Omental fat pad (tissue), 4 donors: ENCODE data around the gene MACROD2. TPM values are rescaled to one million over a fixed set of nuclear protein-coding genes. Genes with fewer than 3 reads are reported as not detected.
"Not testable (repeated sequence)": the region's sequence is repeated elsewhere in the genome, so short reads cannot be mapped to it uniquely, and the experiment has no call there.

Source experiments
- ATAC-seq: fragments of 150-250 bp; one replicate; pipeline ENCODE4 v1.9.1; 2016; ENCODE audit warnings: mild to moderate bottlenecking, moderate library complexity; ENCODE audit not compliant: low FRiP score
- DNase-seq: peaks from one replicate; pipeline ENCODE4 v3.0.0-alpha.2; 2019; ENCODE audit warnings: low spot score
- CTCF ChIP-seq, 3 donors: fragments of 450-650 bp; IDR thresholded peaks; one replicate each; pipeline ENCODE4 v1.5.1; 2016 to 2017; ENCODE audit warnings: antibody characterized with exemption in 3 of 3, mild to moderate bottlenecking in 3 of 3, moderate library complexity in 2 of 3
- total RNA-seq, 4 donors: library from RNA; depleted of rRNA; stranded (reverse); fragments of >200 nt; gene quantifications; one replicate each; pipeline ENCODE4 v1.1.0, GENCODE V29; 2016

MACROD2 gene
- total RNA-seq, 4 donors from 2014 or later = 6.8 to 54.1 (median 7.4) TPM

- TF ChIP-seq CTCF (IDR thresholded peaks at IDR 0.05) = no peak
- DNase-seq = no peak
These were observed 2012.6 kb downstream of the MACROD2 start for GRCh38 chr20:16007962-16008361.

DNA sequence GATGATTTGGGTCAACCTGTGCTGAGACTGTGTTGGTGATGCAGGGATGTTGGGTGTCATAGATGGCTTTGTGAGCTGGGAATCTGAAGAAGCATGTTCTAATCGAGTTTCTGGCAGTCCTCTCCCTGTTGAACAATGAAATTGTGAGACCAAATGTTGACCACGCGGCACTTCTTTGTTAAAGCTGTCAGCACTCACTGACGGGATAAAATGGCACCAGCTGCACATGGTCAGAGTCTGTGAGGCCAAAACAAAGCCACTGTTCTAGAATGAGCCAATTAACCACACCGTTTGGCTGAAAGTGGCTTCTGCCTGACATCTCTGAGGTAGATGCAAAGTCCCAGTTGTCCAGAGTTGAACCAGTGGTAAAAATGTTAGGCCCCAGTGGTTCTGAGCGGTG lies 2015.7 kb downstream of the MACROD2 start:
- no peak for TF ChIP-seq CTCF (IDR thresholded peaks at IDR 0.05)
- ATAC-seq = no peak
- no peak for DNase-seq

More at GRCh38 chr20:16007962-16008361, 2012.6 kb downstream of the MACROD2 start:
- no peak for ATAC-seq

- DNase-seq (no peak), ATAC-seq (no peak)
- no peak for TF ChIP-seq CTCF (IDR thresholded peaks at IDR 0.05)
These were observed 2016.2 kb downstream of the MACROD2 start for GRCh38 chr20:16011519-16011918.

- not testable (repeated sequence) for ATAC-seq, DNase-seq
These were observed 2017.6 kb downstream of the MACROD2 start for GRCh38 chr20:16012934-16013333.

DNA sequence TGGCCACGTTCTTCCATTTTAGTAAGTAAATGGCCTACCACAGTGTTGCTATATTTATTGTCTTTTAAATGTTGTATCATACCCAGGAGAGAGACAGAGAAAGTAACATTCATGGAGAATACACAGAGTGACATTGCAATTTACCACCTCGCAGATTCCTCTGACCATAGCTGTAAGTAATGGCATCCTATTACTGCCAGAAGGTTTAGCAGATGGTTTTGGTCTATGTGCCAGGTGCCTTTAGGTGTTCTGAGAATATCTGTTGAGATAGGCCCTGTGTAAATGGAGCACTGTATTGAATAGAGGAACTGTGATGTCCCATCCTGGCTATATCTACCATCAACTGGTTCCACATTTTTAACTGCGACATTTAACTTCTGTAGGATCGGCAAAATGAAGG lies 2018.3 kb downstream of the MACROD2 start:
- no peak for TF ChIP-seq CTCF (IDR thresholded peaks at IDR 0.05)
- ATAC-seq = no peak
- no peak for DNase-seq

DNA sequence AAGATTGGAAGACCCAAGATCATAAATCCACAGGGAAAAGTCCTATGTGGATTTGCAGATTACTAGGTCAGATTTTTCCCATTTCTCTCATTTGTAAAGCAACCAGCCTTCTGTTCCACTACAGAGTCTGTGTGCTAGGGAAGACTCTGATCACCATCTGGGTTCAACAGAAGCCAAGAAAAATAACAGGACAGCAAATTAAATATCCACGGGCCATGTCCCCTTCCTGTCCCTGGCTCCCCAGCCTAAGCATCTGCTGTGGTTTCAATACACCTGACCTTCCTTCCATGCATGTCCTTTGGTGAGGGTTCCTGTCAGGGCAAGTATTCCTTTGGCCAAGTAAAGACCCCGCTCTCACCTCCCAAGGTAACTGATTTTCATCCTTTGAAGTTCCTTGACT lies 2019.1 kb downstream of the MACROD2 start:
- ATAC-seq = no peak
- DNase-seq = no peak
- TF ChIP-seq CTCF (IDR thresholded peaks at IDR 0.05) = no peak

- no peak for DNase-seq
- ATAC-seq = no peak
- TF ChIP-seq CTCF (IDR thresholded peaks at IDR 0.05) = no peak
These were observed 2022.3 kb downstream of the MACROD2 start for GRCh38 chr20:16017656-16018055.

- DNase-seq = no peak
- no peak for ATAC-seq
- no peak for TF ChIP-seq CTCF (IDR thresholded peaks at IDR 0.05)
These were observed 2023.6 kb downstream of the MACROD2 start for GRCh38 chr20:16018881-16019280.
